G401.6 (cell line): ENCODE data around the gene TSC2.
"Not testable (repeated sequence)": the region's sequence is repeated elsewhere in the genome, so short reads cannot be mapped to it uniquely, and the experiment has no call there.

Experiments used
- FAIRE-seq: peaks from 2 replicates; lab custom pipeline; 2012; peaks lifted over from hg19 to GRCh38; lab: Jason Lieb, UNC

The TSC2 gene

DNA sequence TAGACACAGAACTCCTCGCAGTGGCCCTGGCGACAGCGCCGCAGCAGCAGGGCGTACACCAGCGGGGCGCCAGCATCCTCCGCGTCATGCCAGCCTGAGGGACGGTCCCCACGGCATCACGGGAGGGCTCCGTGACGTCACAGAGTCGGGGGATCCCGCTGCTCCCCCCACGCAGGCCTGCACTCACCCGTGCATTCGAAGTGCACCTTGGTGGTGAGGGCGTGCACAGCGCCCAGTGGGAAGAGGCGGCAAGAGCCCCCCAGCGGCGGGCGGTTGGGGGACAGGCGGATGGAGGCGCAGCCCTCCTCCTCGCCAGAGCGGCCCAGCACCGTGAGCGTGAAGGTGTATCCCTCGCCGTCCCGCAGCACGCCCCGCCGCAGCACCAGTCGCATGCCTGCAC, 58.4 kb downstream of the TSC2 start:
- not testable (repeated sequence) for FAIRE-seq

DNA sequence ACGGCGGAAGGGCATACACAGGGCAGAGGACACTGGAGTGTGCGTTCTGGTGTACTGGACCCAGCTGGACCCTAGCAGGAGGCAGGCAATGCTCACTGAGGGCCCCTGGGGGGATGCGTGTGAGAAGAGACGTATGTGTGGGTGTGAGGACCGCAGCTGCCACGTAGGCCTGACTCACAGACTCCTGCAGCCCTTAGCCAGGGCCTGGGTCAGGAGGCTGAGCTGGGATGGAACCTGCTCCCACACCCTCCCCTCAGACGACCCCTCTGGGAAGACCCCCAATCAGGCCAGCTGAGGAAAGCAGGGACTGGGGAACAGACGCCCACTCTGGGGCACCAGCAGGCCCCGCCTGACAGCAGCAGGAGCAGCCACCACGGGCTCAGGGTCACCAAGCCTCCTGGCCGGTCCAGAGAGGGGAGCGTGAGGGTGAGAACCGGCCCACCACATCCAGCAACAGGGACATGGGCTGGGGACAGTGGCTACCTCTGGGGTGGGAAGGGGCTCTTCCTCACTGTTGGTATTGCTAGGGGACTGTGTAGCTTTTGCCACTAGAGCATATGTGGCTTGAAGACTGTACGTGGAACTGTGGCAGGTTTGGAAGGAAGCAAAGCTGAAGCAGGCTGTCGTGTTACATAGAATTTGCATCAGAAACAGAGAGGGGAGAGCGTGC, 59.5 kb downstream of the TSC2 start:
- not testable (repeated sequence) for FAIRE-seq

DNA sequence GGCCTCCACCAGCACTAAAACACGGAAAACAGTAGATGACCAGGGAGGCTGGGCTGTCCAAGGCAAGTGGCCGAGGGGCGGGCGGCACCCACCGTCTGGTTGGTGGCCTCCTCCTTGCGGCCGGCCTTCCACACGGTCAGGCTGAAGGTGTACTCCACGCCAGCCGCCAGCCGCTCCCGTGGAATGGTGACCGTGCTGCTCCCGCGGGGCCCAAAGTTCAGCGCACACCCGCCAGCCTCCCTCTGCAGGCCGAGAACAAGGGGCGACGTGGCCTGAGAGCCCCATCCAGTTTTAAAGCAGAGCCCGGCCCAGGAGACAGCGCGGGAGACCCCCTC, 60.0 kb downstream of the TSC2 start:
- FAIRE-seq = not testable (repeated sequence)

DNA sequence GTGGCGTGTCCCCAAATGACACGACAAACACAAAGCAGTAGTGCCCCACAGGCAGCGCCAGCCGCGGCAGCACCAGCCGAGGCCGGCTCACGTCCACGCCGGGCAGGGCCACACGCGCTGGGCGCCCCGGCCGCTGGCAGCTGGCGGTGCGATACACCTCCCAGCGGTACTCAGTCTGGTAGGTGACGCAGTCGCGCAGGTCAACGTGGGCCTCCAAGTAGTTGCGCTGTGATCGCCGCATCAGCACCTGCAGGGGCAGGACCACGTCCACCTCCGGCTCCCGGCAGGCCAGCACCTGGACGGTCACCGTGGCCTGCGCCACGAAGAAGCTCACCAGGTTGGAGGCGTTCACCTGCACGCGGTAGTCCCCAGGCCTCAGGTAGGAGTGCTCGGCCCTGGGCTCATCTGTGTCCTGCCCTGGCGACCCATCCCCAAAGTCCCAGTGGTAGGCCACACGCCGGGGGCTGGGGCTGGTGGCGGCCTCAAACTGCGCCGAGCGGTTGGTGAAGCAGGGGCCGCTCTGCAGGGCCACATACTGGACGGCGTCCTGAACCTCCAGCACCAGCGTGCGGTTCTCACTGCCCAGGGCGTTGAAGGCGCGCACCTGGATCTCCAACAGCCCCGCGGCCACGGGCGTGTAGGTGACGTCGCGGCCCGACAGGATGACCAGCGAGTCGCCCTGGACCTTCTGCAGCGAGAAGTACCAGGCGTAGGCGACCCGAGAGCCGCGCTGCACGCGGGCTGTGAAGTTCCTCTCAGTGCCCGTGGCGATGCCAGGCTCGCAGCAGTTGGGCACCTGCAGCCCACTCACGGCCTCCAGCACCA, 60.9 kb downstream of the TSC2 start:
- FAIRE-seq = not testable (repeated sequence)

DNA sequence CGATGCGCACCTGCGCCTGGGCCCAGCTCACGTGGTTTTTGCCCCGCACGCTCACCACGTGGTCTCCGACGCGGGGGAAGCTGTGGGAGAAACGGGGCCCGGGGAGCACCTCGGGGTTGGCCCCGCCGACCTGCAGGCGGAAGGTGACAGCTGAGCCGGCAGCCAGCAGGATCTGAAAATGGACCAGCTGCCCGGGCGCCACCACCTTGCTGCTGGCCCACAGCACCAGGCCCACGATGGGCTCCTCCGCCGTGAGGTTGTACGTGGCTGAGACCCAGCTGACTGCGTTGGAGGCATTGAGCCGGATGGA, 61.4 kb downstream of the TSC2 start:
- not testable (repeated sequence) for FAIRE-seq

DNA sequence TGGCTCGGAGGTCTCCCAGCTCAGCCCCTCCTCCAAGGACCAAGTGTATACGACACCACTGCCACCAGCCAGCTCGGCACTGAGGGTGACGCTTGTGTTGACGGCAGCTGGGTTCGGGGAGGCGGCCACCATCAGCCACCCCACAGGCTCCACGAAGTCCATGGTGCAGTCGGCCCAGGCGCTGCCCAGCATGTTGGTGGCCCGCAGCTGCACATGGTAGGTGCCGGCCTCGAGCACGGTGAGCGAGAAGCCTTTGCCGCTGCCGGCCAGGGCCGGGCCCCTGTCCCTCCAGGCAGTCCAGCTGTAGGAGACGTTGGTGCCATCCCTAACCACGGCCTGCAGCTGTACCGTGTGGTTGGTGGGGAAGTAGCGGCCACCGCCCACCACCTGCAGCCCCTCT, 62.1 kb downstream of the TSC2 start:
- FAIRE-seq = not testable (repeated sequence)

DNA sequence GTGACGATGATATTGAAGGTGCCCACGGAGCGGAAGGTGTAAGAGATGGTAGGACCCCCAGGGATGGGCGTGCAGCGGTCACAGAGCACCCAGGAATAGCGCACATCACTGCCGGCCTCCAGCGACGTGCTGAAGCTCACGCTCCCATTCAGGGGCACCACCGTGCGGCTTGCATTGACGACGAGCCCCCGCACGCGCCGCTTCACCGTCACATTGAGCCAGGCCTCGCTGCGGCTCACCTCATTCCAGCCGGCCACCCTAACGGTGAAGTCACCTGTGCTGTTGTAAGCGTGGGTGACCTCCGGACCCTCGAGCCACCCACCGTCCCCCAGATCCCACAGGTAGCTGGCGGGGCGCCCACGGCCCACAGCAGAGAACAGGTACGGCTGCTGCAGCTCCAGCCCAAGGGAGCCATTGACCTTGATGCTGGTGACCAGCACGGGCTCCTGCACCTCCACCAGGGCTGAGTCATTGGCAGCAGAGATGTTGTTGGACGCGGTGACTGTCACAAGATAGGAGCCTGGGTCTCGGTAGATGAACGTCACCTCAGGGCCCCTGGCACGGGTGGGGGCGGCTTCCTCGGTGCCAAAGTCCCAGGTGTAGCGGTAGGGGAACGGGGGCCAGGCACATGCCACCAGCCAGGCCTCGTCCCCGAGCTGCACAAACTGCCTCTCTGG, 62.7 kb downstream of the TSC2 start:
- not testable (repeated sequence) for FAIRE-seq

DNA sequence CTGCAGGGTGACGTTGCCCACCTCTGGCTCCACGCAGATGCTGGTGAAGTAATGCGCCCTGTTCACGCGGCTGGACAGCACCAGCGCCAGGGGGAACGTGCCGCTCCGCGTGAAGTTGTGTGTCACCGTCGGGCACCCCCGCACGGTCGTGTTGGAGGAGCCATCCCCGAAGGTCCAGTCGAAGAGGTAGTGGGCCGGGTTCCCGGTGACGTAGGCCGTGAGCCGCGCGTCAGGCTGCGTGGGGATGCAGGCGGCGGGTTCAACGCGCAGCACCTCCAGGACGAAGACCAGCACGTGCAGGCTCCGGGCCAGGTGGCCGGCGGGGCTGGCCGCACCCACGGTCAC, 63.2 kb downstream of the TSC2 start:
- not testable (repeated sequence) for FAIRE-seq

DNA sequence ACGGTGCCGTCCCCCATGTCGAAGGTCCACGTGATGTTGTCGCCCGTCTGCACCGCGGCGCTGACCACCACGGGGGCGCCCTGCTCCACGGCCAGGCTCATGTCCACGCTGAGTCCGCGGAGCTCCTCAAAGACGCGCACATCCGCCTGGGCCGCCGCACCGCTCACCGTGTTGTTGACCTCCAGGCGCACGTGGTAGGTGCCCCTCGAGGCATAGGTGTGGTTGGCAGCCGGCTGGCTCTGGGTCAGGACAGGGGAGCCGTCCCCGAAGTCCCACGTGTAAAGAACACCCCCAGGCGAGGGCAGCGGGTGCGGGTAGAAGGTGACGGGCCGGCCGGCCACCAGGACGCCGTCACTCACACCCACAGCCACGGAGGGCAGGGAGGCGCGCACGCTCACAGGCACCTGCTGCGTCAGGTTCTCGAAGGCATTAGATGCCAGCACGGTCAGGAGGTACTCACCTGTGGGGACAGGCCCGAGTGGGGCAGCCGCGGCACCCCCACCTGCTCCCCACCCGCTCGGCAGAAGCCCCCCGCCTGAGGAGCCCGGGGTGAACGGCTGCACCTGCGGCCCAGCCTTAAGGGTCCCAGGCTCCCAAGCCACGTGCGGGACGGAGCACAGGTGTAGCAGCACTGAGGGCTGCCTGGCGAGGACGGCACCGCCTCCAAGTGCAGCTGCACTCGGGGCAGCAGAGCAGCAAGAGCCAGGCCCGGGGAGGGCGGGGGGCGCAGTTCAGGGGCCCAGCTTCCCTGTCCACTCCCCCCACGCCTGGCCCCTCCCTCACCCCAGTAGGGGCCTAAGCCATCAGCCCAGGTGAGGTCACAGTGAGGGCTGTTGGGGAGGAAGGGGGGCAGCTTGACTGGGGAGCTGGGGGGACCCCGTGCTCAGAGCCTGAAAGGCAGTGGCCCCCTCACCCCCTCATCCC, 63.9 kb downstream of the TSC2 start:
- not testable (repeated sequence) for FAIRE-seq

DNA sequence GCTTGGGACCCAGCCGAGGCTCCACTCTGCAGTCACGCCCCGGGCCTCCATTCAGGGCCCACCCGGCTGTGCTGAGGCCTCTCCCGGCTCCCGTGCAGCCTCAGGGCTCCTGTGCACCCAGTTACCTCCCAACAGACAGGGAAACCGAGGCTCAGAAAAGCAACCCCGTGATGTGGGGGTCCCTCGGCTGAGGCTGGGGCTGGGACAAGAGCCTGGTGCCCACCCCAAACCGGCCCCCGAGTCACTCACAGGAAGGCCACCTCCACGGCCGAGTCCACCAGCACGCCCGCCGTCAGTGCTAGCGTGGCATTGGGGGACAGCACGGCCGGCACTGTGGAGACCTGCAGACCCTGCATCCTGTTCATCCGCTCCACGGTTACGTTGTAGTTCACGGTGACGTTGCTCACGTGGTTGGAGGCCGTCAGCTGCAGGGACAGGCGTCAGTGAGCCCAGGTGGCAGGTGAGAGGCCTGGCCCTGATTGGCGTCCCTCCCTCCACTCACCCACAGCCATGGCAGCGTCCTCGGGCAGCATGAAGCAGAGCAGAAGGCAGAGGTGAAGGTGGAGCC, 64.8 kb downstream of the TSC2 start:
- not testable (repeated sequence) for FAIRE-seq

DNA sequence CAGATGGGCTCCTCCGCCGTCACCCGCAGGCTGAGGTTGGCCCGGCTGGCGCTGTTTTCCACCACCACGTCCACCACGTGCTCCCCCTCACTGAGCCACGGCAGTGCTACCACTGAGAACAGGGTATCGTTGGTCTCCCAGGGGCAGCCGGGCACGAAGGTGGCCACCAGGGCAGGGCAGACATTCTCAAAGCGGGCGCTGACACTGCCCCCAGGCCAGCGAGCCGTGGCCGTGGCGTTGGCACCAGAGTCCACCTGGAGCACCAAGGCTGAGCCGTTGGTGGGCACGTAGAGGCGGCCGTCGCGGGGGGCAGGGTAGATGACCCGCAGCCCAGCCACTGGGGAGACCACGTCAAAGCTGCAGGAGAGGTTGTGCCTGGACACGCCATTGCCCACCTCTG, 66.4 kb downstream of the TSC2 start:
- not testable (repeated sequence) for FAIRE-seq

DNA sequence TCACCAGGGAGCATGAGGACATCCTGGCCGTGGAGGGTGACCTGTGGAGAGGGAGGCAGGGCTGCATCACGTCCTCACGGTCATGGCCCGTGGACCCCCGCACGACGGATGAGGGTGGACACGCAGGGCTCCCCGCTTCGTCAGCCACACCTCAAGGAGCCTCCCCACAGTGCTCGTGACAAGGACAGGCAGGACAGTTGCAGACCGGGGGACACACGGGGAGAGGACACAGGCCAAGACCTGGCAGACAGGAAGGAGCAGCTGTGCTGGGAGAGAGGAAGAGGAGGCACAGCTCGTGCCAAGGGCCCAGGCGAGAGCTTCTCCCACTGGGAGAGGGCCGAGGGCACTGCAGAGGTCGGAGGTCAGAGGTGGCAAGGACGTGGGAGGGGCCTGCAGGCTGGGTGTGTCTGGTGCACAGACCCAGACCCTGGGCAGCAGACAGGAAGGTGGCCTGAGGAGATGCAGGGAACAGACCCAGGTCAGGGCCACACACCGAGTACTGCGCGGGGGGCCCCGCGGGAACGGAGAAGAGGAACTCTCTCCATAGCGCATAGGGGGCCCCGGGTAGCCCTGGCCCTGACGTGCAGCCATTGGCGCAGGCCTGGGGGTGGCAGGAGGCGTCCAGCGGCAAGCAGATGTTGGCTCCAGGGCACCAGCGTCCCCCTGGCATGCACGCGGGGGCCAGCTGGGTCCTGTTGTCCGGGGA, 67.3 kb downstream of the TSC2 start:
- FAIRE-seq = not testable (repeated sequence)

DNA sequence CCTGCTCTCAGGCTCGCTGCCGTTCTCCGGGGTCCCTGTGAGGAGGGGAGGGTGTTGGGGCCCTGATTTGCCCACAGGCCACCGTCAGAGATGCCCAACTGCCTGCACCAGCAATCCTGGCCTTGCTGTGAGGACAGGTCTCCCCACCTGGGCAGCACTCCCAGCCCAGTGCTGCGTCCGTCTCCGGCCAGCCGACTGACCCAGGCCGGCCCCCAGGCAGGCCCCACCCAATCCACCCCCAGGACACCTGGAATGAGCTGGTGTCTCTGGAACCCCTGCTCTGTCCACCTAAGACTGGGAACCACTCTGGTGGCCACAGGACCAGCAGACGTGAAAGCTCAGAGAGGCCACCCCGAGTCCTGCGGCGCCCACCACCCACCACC, 67.8 kb downstream of the TSC2 start:
- FAIRE-seq = no peak

DNA sequence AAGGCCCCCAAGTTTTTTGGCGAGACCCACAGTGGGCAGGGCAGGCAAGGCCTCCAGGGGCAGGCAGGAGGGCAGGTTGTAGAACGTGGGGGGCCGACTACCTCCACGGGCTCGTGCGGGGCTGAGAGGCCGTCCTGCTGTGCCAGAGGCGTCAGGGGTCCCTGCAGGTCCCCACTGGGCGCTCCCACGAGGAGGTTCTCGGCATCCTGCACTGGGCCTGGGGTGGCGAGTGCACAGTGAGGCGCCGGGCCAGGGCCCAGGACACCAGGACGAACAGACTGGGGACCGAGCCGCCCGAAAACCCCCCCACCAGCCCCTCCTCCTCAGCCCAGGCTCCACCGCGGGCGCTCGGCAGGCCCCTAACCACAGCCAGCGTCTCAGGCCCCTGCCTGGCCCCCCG, 68.6 kb downstream of the TSC2 start:
- FAIRE-seq = not testable (repeated sequence)

DNA sequence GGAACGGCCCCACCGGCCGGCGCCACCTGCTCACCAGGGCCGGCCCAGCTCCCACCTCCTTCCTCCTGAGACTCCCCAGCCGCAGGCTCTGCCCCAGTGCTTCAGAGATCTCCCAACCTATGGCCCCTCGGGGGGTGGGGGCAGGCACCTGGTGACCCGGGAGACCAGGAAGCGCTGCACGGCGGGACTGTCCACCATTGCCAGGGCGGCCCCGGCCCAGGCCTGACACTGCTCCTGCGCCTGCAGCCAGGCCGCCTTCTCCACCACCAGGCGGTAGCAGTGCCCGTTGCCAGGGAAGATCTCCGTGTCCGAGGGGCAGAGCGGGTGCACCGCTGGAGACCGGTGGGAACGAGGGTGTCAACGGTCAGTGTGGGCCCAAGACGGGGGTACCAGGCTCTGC, 69.6 kb downstream of the TSC2 start:
- FAIRE-seq = not testable (repeated sequence)

DNA sequence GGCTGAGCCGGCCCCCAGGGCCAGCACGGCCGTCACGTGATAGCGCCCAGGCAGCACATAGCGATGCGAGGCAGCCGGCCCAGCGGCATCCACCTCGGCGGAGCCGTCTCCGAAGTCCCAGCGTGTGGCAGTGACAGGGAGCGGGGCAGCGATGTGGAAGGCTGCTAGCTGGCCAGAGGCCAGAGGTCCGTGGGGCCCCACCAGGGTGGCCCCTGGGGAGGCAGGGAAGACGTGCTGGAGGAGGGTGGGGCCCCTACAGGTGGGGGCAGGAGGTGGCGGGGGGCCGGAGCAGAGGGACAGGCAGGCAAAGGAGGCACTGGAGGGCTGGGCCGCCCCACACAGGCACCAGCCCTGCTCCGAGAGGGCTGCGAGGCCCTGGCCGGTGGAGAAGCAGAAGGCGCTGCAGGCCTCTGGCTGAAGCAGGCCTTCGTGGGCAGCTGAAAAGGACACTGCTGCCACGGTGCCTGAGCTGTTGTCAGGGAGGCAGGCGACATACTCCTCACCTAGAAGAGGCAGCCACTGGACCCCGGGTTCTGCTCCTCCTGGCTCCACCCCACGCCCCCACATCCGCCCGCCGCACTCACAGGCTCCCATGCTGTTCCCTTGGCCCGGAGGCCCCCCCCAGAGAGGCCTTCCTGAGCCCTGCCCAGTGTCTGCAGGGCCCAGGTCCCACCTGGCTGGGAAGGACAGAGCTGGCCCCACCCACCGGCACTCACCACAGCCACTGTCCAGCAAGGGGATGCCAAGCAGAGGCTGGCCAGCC, 70.4 kb downstream of the TSC2 start:
- not testable (repeated sequence) for FAIRE-seq

DNA sequence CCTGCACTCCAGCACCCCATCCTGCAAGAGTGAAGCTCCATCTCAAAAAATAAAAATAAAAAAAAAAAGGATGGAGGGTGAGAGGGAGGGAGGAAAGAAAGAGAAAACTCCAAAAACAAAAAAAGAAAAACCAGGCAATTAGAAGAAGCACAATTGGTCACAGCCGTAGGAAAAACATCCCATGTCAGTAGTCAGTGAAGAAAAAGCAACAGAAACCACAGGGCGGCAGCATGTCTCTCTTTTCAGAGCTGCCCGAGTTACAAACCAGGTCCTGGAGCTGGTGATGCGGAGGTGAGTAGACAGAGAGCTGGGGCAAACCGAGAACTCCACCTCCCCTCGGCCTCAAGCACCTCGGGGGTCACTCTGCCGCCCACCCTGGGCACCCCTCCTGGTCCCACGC, 73.5 kb downstream of the TSC2 start:
- FAIRE-seq = peak; percentile 92

DNA sequence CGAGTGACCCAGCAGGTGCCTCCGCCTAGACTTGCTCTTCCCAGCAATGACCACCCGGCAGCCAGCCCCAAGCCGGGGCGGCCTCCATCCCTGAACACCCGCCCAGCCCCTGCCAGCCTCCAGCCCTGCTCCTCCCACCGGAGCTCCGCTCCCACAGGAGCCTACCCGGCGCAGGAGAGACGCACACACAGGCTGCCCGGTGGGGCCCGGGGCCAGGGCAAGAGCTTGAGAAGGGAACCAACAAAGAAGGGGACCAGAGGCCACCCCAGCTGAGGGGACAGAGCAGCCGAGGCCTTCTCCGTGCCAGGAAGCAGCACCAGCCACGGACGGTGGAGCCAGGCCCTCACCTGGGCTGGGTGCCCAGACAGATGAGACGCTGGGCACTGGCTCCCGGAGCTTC, 74.1 kb downstream of the TSC2 start:
- no peak for FAIRE-seq

DNA sequence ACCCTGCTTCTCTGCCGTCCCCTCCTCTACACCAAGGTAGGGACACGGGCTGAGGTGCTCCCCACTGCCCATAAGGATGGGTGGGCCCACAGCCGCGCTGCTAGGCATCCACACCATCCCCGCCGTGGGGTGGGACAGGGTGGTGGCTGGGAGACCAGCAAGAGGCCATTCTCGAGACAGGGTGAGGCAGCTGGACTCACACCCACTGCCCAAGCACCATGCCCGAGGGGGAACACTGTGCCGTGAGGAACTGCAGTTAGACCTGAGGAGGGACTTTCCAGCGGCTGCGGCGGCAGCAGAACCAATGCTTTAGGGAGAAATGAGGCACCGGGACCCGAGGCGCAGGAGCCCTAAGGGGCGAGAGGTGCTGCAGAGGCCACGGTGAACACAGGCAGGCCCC, 74.6 kb downstream of the TSC2 start:
- no peak for FAIRE-seq

DNA sequence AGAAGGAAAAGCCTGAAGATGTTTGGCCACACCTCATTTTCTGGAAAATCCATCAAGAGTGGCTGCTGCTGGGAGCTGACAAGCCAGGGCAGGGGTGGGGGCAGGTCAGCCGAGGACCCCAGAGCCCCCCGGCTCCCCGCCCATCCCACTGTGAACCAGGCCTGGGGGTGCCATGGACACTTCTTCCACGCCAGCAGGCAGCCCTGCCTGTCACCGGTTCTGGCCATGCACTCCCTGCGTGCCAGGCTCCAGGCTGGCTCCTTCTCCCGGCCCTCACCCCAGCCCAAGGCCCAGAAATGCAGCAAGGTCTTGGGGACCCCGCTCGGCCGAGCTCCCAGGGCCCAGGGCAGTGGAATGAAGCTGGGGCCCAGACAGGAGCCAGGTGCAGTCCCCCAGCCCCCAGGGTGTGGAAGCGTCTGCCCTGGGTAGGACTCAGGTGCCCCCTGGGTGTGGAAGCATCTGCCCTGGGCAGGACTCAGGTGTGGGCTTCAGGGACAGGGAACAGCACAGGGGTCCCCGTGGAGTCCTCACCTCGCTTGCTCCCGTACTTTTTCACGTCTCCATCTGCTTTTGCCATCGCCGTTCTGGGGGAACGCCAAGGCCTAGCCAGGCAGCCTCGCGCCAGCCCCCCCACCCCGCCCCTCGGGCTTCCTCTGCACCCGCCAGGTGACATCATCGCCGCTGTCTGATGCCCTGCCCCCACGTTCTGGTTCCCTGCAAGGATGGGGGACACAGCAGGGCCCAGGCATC, 75.3 kb downstream of the TSC2 start:
- not testable (repeated sequence) for FAIRE-seq
